Stimulated activated effector memory CD8-positive, alpha-beta T cell treated with anti-CD3 and anti-CD28 coated beads, Interleukin-12 subunit alpha, Interleukin-12 subunit beta, amount 100 ng/mL, for 72 hours (primary cell): ENCODE data around the gene TRAPPC8.
"Not testable (repeated sequence)": the region's sequence is repeated elsewhere in the genome, so short reads cannot be mapped to it uniquely, and the experiment has no call there.

Source experiments
- ATAC-seq: fragments of 150-1000 bp; cut with Tn5 transposase; 2 replicates; pipeline ENCODE4 v1.10.0; 2021
- DNase-seq, 2 donors: peaks; one replicate each; pipeline ENCODE4 v3.0.0; 2021 to 2022; ENCODE audit warnings: low spot score in 2 of 2
- H3K27ac Mint-ChIP-seq: one replicate; pipeline ENCODE4 v1.8.0; 2022; ENCODE audit warnings: mild to moderate bottlenecking, mixed read lengths
- H3K36me3 Mint-ChIP-seq: one replicate; pipeline ENCODE4 v1.8.0; 2022; ENCODE audit warnings: mild to moderate bottlenecking, mixed read lengths
- H3K4me1 Mint-ChIP-seq: one replicate; pipeline ENCODE4 v1.8.0; 2022; ENCODE audit warnings: mixed read lengths
- H3K4me3 Mint-ChIP-seq: one replicate; pipeline ENCODE4 v1.8.0; 2022; ENCODE audit warnings: mild to moderate bottlenecking, mixed read lengths
- H3K9me3 Mint-ChIP-seq: one replicate; pipeline ENCODE4 v1.8.0; 2022; ENCODE audit warnings: mixed read lengths

Gene TRAPPC8

DNA sequence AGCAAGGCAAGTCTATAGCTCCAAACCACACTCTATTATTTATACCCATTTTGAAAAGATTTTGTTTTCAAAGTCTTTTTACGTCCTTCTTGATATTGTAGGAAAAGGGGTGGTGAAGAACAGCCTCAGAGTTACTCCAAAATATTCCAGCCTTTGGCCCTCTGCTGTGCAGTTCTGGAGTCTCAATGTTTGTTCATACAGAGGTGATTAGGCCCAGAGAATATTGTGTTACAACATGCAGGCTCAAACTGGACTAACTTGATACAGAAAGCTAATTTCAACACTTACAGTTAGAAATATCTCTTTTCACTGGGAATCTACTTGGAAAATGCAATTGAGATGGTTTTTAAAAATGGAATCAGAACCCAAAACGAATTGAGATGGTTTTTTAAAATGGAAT lies 141.8 kb downstream of the TRAPPC8 start:
- no peaks in the 10 kb centered on the region for H3K9me3 Mint-ChIP-seq
- ATAC-seq (no peak), DNase-seq (no peak)
- H3K36me3 Mint-ChIP-seq, result no peaks in the 10 kb centered on the region
- no peak overlapping the region for H3K27ac Mint-ChIP-seq
- no peak overlapping the region for H3K4me3 Mint-ChIP-seq
- H3K4me1 Mint-ChIP-seq, result no peaks in the 10 kb centered on the region

DNA sequence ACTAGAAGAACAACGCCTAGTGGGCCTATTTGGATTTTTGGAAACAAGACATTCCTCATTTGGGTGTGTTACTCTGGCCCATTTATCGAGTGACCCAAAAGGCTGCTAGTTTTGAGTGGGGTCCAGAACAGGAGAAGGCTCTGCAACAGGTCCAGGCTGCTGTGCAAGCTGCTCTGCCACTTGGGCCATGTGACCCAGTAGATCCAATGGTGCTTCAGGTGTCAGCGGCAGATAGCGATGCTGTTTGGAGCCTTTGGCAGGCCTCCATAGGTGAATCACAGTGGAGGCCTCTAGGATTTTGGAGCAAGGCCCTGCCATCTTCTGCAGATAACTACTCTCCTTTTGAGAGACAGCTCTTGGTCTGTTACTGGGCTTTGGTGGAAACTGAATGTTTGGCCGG lies 143.7 kb downstream of the TRAPPC8 start:
- H3K36me3 Mint-ChIP-seq, H3K4me3 Mint-ChIP-seq, H3K27ac Mint-ChIP-seq, H3K9me3 Mint-ChIP-seq, DNase-seq, ATAC-seq, H3K4me1 Mint-ChIP-seq: not testable (repeated sequence)

GRCh38 chr18:31798399-31798798 lies 144.5 kb downstream of the TRAPPC8 start:
- Mint-ChIP-seq H3K4me3 (no peak overlapping the region), H3K27ac (no peak overlapping the region), H3K36me3 (no peaks in the 10 kb centered on the region), H3K4me1 (no peaks in the 10 kb centered on the region), H3K9me3 (no peaks in the 10 kb centered on the region)
- no peak for ATAC-seq
- DNase-seq, result no peak

DNA sequence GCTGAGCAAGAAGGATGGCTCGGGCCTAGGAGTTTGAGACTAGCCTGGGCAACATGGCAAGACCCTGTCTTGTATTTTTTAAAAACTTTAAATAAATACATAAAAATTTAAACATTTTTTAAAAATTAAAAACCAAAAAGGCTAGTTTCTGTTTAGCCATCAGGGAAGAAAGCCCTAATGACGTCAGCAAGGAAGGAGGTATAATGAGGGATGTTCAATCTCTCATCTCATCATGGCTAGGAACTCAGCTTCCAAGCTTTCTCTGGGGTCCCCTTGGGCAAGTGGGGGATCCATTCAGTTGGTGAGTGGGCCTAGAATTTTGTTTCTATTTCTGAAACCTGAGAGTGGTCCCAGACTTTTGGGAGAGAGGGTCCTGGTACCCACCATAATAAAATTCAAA lies 147.2 kb downstream of the TRAPPC8 start:
- DNase-seq, result no peak
- H3K4me1 Mint-ChIP-seq, result no peaks in the 10 kb centered on the region
- H3K9me3 Mint-ChIP-seq, result no peaks in the 10 kb centered on the region
- ATAC-seq, result no peak
- H3K4me3 Mint-ChIP-seq, result no peak overlapping the region
- no peaks in the 10 kb centered on the region for H3K36me3 Mint-ChIP-seq
- H3K27ac Mint-ChIP-seq, result no peak overlapping the region

- Mint-ChIP-seq H3K27ac (no peak overlapping the region), H3K4me1 (no peaks in the 10 kb centered on the region), H3K4me3 (no peak overlapping the region), H3K36me3 (no peaks in the 10 kb centered on the region), H3K9me3 (no peaks in the 10 kb centered on the region)
- ATAC-seq (no peak), DNase-seq (no peak)
These were observed 149.4 kb downstream of the TRAPPC8 start for GRCh38 chr18:31793531-31793930.

DNA sequence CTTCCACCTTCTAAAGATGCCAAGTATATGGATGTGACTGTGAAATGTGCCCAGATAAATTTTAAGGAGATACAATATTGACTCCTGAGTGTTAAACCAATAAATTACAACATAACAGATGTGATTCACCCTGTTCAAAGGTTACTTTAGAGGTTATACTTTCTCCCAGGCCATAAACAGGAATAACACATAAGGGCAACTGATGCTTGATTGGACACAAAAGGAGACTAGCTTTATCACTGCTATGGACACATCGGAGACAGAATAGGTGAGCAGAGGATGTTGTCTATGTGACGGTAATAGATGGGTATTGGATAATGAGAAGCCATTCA lies 150.4 kb downstream of the TRAPPC8 start:
- Mint-ChIP-seq H3K9me3 (no peaks in the 10 kb centered on the region), H3K4me1 (no peaks in the 10 kb centered on the region)
- ATAC-seq, result no peak

DNA sequence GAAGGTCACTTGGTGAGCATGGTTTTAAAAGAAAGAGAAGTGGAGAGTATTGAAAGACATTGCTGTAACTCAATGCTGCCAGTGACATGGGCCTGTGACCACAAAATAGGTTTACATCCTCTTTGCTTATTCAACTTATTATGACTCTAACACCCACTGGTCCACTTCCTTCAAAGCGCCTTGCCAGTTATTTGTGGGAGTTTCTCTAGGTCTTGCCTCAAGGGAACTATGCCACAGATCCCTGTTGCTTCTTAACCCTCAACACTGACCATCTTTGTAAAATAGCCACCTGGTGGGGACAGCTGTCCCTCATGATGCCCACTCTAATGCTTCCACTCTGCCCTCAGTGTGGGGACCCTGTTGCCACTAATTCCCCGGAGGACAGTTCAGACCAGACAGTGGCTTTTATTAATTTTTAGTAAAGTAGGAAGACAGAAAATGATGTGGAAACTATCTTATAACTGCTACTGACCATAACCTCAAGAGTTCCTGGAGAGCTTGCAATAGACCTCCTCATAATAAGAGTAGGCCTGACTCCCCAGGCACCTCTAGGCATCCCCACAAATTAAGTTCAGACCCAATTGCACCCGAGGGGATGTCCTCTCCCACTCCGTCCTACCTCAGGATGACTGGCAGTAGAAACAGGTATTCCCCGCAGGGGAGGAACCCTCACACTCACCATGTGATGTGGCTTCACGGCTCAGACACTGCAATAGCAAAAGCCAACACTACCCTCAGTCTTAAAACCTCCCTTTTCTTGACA lies 150.9 kb downstream of the TRAPPC8 start:
- H3K36me3 Mint-ChIP-seq, result no peaks in the 10 kb centered on the region
- H3K4me1 Mint-ChIP-seq, result no peaks in the 10 kb centered on the region
- peak; percentile 40 for ATAC-seq
- no peak overlapping the region for H3K4me3 Mint-ChIP-seq
- no peak overlapping the region for H3K27ac Mint-ChIP-seq
- no peak for DNase-seq
- no peaks in the 10 kb centered on the region for H3K9me3 Mint-ChIP-seq

More for the DNA sequence above, 150.4 kb downstream of the TRAPPC8 start:
- no peak for DNase-seq
- Mint-ChIP-seq H3K36me3 (no peaks in the 10 kb centered on the region), H3K27ac (no peak overlapping the region), H3K4me3 (no peak overlapping the region)

GRCh38 chr18:31789409-31789808 lies 153.5 kb downstream of the TRAPPC8 start:
- no peak for ATAC-seq
- no peaks in the 10 kb centered on the region for H3K4me1 Mint-ChIP-seq
- DNase-seq, result no peak
- no peaks in the 10 kb centered on the region for H3K9me3 Mint-ChIP-seq
- no peaks in the 10 kb centered on the region for H3K36me3 Mint-ChIP-seq
- no peak overlapping the region for H3K4me3 Mint-ChIP-seq
- H3K27ac Mint-ChIP-seq, result no peak overlapping the region

DNA sequence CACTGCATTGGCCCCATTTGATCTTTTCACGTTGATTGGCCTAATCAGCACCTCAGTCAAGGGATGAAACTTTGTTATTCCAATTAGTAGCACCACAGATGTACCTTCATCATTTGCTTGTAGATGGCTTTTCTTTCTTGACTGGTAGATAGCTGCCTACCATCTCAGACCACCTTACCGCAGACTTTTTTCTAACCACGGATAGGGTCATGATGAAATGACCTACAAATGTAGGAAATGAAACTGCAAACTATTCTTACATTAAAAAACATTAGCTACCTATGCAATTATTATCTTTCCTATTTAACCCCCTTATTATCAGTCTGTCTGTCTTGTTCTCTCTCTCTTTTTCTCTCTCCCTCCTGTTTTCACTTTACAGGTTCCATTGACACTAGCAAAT lies 159.9 kb downstream of the TRAPPC8 start:
- Mint-ChIP-seq H3K9me3 (peaks cover 3% of the 10 kb centered on the region), H3K27ac (no peak overlapping the region), H3K36me3 (no peaks in the 10 kb centered on the region), H3K4me1 (no peaks in the 10 kb centered on the region), H3K4me3 (no peak overlapping the region)
- ATAC-seq (no peak), DNase-seq (no peak)
